Panc1 (cell line): Measurements from ENCODE around the gene SF3A2. TPM values are rescaled to one million over a fixed set of nuclear protein-coding genes. Genes with fewer than 3 reads are reported as not detected.
A peak's percentile ranks its signal among the peaks of the same experiment; 100 is the strongest.

ENCODE experiments used
- ATAC-seq: fragments of 200-7000 bp; cut with Tn5 transposase; 2 replicates; pipeline ENCODE4 v1.9.1; 2020; ENCODE audit warnings: mild to moderate bottlenecking, moderate library complexity
- BruUV-seq: library from RNA; stranded (reverse); fragments of 400-500 nt; replicated peaks from 2 replicates; lab custom pipeline; 2021; lab: Mats Ljungman, UMichigan
- CTCF ChIA-PET: fragments of 300-600 bp; sonication (Branson Sonifier 250); formaldehyde crosslinking; loops from one replicate; lab custom pipeline; 2022; ENCODE audit warnings: antibody characterized with exemption; lab: Charles Lee
- POLR2A ChIA-PET: fragments of 300-600 bp; sonication (Branson Sonifier 250); formaldehyde crosslinking; loops from one replicate; lab custom pipeline; 2022; ENCODE audit warnings: antibody characterized with exemption; lab: Charles Lee
- DNase-seq: peaks from one replicate; pipeline ENCODE4 v3.0.0-alpha.2; 2010; ENCODE audit warnings: low read depth, low spot score
- H3K27ac ChIP-seq: 2 replicates; pipeline ENCODE4 v1.5.1; 2011; ENCODE audit warnings: mild to moderate bottlenecking, low read length, inconsistent platforms
- H3K27me3 ChIP-seq: fragments of 200-500 bp; sonication (Bioruptor generic); 2 replicates; pipeline ENCODE4 v1.6.0; 2014; ENCODE audit warnings: low read length, inconsistent platforms; ENCODE audit not compliant: control insufficient read depth, insufficient read depth
- H3K36me3 ChIP-seq: fragments of 200-500 bp; sonication (Bioruptor generic); 2 replicates; pipeline ENCODE4 v1.5.1; 2014; ENCODE audit warnings: inconsistent platforms, mild to moderate bottlenecking, low read length, moderate library complexity; ENCODE audit not compliant: control insufficient read depth, insufficient read depth
- H3K4me1 ChIP-seq: 2 replicates; pipeline ENCODE4 v1.5.1; 2011; ENCODE audit warnings: inconsistent platforms, mild to moderate bottlenecking, low read length, moderate library complexity; ENCODE audit not compliant: control insufficient read depth, insufficient read depth
- H3K4me3 ChIP-seq, 2 experiments: 2 replicates each; pipeline ENCODE4 v1.5.1; 2011 to 2012; ENCODE audit warnings: low read depth in 2 of 2, low read length in 2 of 2, mild to moderate bottlenecking in 2 of 2, inconsistent platforms in 1 of 2, moderate library complexity in 1 of 2
- H3K9me3 ChIP-seq: fragments of 200-500 bp; sonication (Bioruptor generic); 2 replicates; pipeline ENCODE4 v1.5.1; 2014; ENCODE audit warnings: low read depth, mild to moderate bottlenecking, inconsistent platforms, low read length, moderate library complexity; ENCODE audit not compliant: control insufficient read depth, insufficient read depth
- CTCF ChIP-seq: fragments of 450-650 bp; IDR thresholded peaks from 2 replicates; pipeline ENCODE4 v1.5.1; 2017; ENCODE audit warnings: mild to moderate bottlenecking
- POLR2AphosphoS5 ChIP-seq: IDR thresholded peaks from 2 replicates; pipeline ENCODE4 v1.6.1; 2012; ENCODE audit warnings: mild to moderate bottlenecking, low read depth, low read length, moderate library complexity
- SIN3A ChIP-seq: IDR thresholded peaks from 2 replicates; pipeline ENCODE4 v1.6.1; 2012; ENCODE audit warnings: low read depth, mild to moderate bottlenecking, low read length, moderate library complexity, borderline replicate concordance; ENCODE audit not compliant: insufficient read depth
- TCF7L2 ChIP-seq: IDR thresholded peaks from 2 replicates; pipeline ENCODE4 v1.6.1; 2011; ENCODE audit warnings: mild to moderate bottlenecking, low read depth, low read length, inconsistent platforms
- in situ Hi-C: cut with HindIII; loops from 2 replicates; pipeline ENCODE4 v1.10.0; 2016; ENCODE audit warnings: low sequenced_read_pairs, low pct_unique_long_range_greater_than_20kb
- intact Hi-C: fragments of 100-400 bp; cut with micrococcal nuclease; formaldehyde crosslinking; loops from one replicate; pipeline ENCODE4 v1.10.0; 2022; ENCODE audit not compliant: unreplicated experiment
- total RNA-seq: library from RNA; stranded (reverse); gene quantifications from one replicate; pipeline ENCODE4 v1.2.1, GENCODE V29; 2021; ENCODE audit not compliant: unreplicated experiment
- TF ChIP-seq, protein P1 (sequence below), 2 experiments: IDR thresholded peaks; 2 replicates each; pipeline ENCODE4 v1.6.1; 2011 to 2012; ENCODE audit warnings: low read depth in 2 of 2, control low read depth in 1 of 2, low read length in 1 of 2, mild to moderate bottlenecking in 1 of 2, moderate library complexity in 1 of 2; ENCODE audit not compliant: insufficient read depth in 1 of 2

Gene SF3A2
- total RNA-seq, 1 experiment from 2014 or later, result 103 TPM

DNA sequence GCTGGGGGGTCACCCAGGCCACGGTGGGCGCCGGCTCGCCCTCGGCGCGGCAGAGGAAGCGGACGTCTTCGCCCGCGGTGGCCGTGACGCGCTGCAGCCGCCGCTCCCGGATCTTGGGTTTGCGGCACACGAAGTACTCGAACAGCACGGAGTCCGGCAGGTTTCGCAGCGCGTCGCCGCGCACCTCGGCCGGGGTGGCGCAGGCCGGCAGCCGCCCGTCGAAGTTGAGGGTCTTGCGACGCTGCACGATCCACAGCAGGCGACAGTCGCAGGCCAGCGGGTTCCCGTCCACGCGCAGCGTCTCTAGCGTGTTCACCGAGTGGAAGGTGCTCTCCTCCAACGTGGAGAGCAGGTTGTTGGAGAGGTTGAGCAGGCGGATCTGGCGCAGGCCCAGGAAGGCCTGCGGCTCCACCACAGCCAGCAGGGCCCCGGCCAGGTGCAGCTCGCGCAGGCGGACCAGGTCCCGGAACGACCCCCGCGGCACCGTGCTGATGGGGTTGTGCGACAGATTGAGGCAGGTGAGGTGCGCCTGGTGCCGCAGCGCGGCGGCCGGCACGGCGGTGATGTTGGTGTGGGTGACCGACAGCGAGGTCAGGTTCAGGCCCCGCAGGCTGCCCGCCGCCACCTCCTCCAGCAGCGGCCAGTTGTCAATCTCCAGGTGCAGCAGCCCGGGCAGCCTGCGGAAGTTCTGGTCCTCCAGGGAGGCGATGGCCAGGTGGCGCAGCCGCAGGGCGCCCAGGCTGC lies 54.0 kb downstream of the SF3A2 start:
- intact Hi-C loops (no loop called here), in situ Hi-C loops (no loop called here)
- POLR2A ChIA-PET, result no interaction called here
- H3K27ac ChIP-seq, result no peak overlapping the region
- H3K36me3 ChIP-seq, result no peaks in the 10 kb centered on the region
- BruUV-seq, result no TSS peak
- DNase-seq (no peak), ATAC-seq (no peak)
- H3K27me3 ChIP-seq, result no peaks in the 10 kb centered on the region
- TF ChIP-seq POLR2AphosphoS5, result no peak
- no peak overlapping the region for H3K4me3 ChIP-seq
- no peaks in the 10 kb centered on the region for H3K4me1 ChIP-seq
- H3K9me3 ChIP-seq, result no peaks in the 10 kb centered on the region
- CTCF ChIA-PET, result no interaction called here

DNA sequence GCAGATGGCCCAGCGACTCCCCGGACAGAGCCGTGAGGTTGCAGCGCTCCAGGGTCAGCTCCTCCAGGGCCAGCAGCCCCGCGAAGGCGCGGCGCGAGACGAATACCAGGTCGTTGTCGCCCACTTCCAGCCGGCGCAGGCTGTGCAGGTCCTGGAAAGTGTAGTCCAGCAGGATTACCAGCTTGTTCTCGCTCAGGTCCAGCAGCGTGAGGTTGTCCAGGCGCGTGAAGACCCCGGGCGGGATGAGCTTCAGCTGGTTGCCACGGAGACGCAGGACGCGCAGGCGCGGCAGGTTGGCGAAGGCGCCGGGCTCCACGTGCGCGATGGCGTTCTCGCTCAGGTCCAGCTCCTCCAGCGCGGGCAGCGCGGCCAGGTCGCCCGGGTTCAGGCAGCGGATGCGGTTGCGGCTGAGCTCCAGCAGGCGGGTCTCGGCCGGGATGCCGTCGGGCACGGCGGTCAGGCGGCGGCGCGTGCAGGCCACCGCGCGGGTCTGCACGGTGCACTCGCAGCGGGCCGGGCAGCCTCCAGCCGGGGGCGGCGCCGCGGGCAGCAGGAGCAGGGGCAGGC lies 54.6 kb downstream of the SF3A2 start:
- Histone ChIP-seq H3K27me3 (no peaks in the 10 kb centered on the region), H3K4me1 (no peaks in the 10 kb centered on the region), H3K27ac (no peak overlapping the region), H3K9me3 (no peaks in the 10 kb centered on the region), H3K36me3 (no peaks in the 10 kb centered on the region), H3K4me3 (no peak overlapping the region)
- intact Hi-C loops, result no loop called here
- CTCF ChIA-PET, result no interaction called here
- in situ Hi-C loops, result no loop called here
- TF ChIP-seq TCF7L2, result no peak
- TF ChIP-seq CTCF, result no peak
- TF ChIP-seq, protein P1, sequence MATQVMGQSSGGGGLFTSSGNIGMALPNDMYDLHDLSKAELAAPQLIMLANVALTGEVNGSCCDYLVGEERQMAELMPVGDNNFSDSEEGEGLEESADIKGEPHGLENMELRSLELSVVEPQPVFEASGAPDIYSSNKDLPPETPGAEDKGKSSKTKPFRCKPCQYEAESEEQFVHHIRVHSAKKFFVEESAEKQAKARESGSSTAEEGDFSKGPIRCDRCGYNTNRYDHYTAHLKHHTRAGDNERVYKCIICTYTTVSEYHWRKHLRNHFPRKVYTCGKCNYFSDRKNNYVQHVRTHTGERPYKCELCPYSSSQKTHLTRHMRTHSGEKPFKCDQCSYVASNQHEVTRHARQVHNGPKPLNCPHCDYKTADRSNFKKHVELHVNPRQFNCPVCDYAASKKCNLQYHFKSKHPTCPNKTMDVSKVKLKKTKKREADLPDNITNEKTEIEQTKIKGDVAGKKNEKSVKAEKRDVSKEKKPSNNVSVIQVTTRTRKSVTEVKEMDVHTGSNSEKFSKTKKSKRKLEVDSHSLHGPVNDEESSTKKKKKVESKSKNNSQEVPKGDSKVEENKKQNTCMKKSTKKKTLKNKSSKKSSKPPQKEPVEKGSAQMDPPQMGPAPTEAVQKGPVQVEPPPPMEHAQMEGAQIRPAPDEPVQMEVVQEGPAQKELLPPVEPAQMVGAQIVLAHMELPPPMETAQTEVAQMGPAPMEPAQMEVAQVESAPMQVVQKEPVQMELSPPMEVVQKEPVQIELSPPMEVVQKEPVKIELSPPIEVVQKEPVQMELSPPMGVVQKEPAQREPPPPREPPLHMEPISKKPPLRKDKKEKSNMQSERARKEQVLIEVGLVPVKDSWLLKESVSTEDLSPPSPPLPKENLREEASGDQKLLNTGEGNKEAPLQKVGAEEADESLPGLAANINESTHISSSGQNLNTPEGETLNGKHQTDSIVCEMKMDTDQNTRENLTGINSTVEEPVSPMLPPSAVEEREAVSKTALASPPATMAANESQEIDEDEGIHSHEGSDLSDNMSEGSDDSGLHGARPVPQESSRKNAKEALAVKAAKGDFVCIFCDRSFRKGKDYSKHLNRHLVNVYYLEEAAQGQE (IDR thresholded peaks at IDR 0.05; ENCODE audit: insufficient read depth in 1 of 2, low read depth in 2 of 2, low read length in 1 of 2), result no peak
- TF ChIP-seq POLR2AphosphoS5, result no peak
- no peak for TF ChIP-seq SIN3A
- DNase-seq (no peak), ATAC-seq (no peak)
- POLR2A ChIA-PET, result no interaction called here
- BruUV-seq, result no TSS peak

DNA sequence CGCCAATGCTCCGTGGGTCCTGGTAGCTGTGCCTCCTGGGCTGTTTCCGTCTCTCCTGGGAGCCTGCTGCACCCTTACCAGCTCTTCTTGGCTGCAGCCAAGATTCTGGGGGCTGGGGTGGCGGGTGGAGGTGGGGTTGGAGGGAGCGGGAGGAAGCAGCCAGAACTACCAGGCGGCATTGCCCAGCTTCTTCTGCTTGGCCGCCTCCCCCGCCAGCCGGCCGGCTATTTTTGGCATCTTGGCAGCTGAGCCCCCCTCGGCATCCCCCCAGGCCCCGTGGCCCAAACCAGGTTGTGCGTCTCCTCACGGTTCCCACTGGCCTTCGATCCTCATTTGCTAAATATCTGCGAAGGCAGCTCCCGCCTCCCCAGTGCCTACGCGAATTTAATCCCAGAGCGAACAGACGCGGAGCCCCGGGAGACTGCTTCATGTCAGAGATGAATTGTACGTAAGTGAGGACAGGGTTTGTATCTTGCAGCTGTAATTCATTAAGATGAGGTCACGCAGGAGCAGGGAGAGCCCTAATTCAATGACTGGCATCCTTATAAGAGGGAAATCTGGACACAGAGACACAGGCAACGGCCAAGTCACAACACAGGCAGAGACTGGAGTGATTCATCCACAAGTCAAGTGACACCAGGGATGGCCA lies 58.2 kb downstream of the SF3A2 start:
- H3K27ac ChIP-seq, result no peak overlapping the region
- no peaks in the 10 kb centered on the region for H3K27me3 ChIP-seq
- DNase-seq (no peak), ATAC-seq (peak; percentile 58)
- H3K4me1 ChIP-seq, result no peaks in the 10 kb centered on the region
- in situ Hi-C loops, result no loop called here
- BruUV-seq, result no TSS peak
- ChIA-PET POLR2A (no interaction called here), CTCF (no interaction called here)
- TF ChIP-seq CTCF, result no peak
- TF ChIP-seq POLR2AphosphoS5, result no peak
- no peak for TF ChIP-seq SIN3A
- TF ChIP-seq, protein P1 (IDR thresholded peaks at IDR 0.05; ENCODE audit: insufficient read depth in 1 of 2, low read depth in 2 of 2, low read length in 1 of 2), result no peak
- no peak for TF ChIP-seq TCF7L2
- no peaks in the 10 kb centered on the region for H3K9me3 ChIP-seq
- no peak overlapping the region for H3K4me3 ChIP-seq
- H3K36me3 ChIP-seq, result no peaks in the 10 kb centered on the region
- intact Hi-C loops, result no loop called here
